ENCODE results near the gene BMP7.

The BMP7 gene

GRCh38 chr20:57266291-57267157 is at the start of gene BMP7:
BMP7 (minus strand) TSS chr20:57266641; CDS start chr20:57266122, 519 bp downstream.
- DNase-seq = no peak

GRCh38 chr20:57315976-57316480 is 49.6 kb upstream of the BMP7 start:
- no peak for DNase-seq

- DNase-seq = no peak
These were observed 48.9 kb upstream of the BMP7 start for GRCh38 chr20:57315083-57315975.

- DNase-seq = no peak
These were observed 47.5 kb upstream of the BMP7 start for GRCh38 chr20:57313951-57314350.

- no peak for DNase-seq
These were observed 46.8 kb upstream of the BMP7 start for GRCh38 chr20:57313230-57313629.

GRCh38 chr20:57312138-57312537 is 45.7 kb upstream of the BMP7 start:
- no peak for DNase-seq

- DNase-seq = no peak
These were observed 44.5 kb upstream of the BMP7 start for GRCh38 chr20:57310821-57311514.

GRCh38 chr20:57309544-57310115 is 43.2 kb upstream of the BMP7 start:
- no peak for DNase-seq

GRCh38 chr20:57308451-57309271 is 42.2 kb upstream of the BMP7 start:
- DNase-seq = no peak

GRCh38 chr20:57306747-57307146 is 40.3 kb upstream of the BMP7 start:
- no peak for DNase-seq

GRCh38 chr20:57301026-57301425 is 34.6 kb upstream of the BMP7 start:
- DNase-seq = no peak

GRCh38 chr20:57298457-57298856 is 32.0 kb upstream of the BMP7 start:
- DNase-seq = no peak

- no peak for DNase-seq
These were observed 28.1 kb upstream of the BMP7 start for GRCh38 chr20:57294550-57294949.

- no peak for DNase-seq
These were observed 27.6 kb upstream of the BMP7 start for GRCh38 chr20:57293995-57294394.

GRCh38 chr20:57292611-57293010 is 26.2 kb upstream of the BMP7 start:
- no peak for DNase-seq

- DNase-seq = no peak
These were observed 25.3 kb upstream of the BMP7 start for GRCh38 chr20:57291694-57292093.

- no peak for DNase-seq
These were observed 24.6 kb upstream of the BMP7 start for GRCh38 chr20:57291003-57291402.

- DNase-seq = no peak
These were observed 23.7 kb upstream of the BMP7 start for GRCh38 chr20:57290178-57290484.

- no peak for DNase-seq
These were observed 23.1 kb upstream of the BMP7 start for GRCh38 chr20:57289391-57290177.

GRCh38 chr20:57288651-57289277 is 22.3 kb upstream of the BMP7 start:
- DNase-seq = no peak

- no peak for DNase-seq
These were observed 21.5 kb upstream of the BMP7 start for GRCh38 chr20:57287901-57288300.

Data from NCI-H446 (cell line).